BE2C (cell line): ENCODE measurements around the gene OR5C1.
A peak's percentile ranks its signal among the peaks of the same experiment; 100 is the strongest.
"Not testable (repeated sequence)": the region's sequence is repeated elsewhere in the genome, so short reads cannot be mapped to it uniquely, and the experiment has no call there.

Experiments
- DNase-seq: peaks from one replicate; pipeline ENCODE4 v3.0.0-alpha.2; 2020
- H3K27me3 ChIP-seq: fragments of 250-450 bp; sonication (Bioruptor Pico); 2 replicates; pipeline ENCODE4 v1.5.1; 2020; ENCODE audit warnings: mild to moderate bottlenecking
- H3K36me3 ChIP-seq: fragments of 250-450 bp; sonication (Bioruptor Pico); 2 replicates; pipeline ENCODE4 v1.5.1; 2020; ENCODE audit warnings: mild to moderate bottlenecking
- H3K4me1 ChIP-seq: fragments of 250-450 bp; sonication (Bioruptor Pico); 2 replicates; pipeline ENCODE4 v1.5.1; 2020
- H3K4me3 ChIP-seq: 2 replicates; pipeline ENCODE4 v1.5.1; 2011; ENCODE audit warnings: low read depth, low read length
- H3K9me3 ChIP-seq: fragments of 250-450 bp; sonication (Bioruptor Pico); 2 replicates; pipeline ENCODE4 v1.5.1; 2020
- CTCF ChIP-seq: IDR thresholded peaks from 2 replicates; pipeline ENCODE4 v1.5.1; 2012; ENCODE audit warnings: mild to moderate bottlenecking, low read depth, low read length

OR5C1 gene

GRCh38 chr9:122838441-122838840 is 49.7 kb downstream of the OR5C1 start:
- H3K9me3 ChIP-seq, H3K4me3 ChIP-seq, H3K4me1 ChIP-seq, H3K36me3 ChIP-seq, H3K27me3 ChIP-seq: not testable (repeated sequence)
- DNase-seq, result peak; percentile 20
- TF ChIP-seq CTCF, result peak; percentile 31
